Measurements from ENCODE around the gene FKBP2. TPM values are rescaled to one million over a fixed set of nuclear protein-coding genes. Genes with fewer than 3 reads are reported as not detected.

The FKBP2 gene
- total RNA-seq, 1 donor from 2014 or later = 52.8 TPM

DNA sequence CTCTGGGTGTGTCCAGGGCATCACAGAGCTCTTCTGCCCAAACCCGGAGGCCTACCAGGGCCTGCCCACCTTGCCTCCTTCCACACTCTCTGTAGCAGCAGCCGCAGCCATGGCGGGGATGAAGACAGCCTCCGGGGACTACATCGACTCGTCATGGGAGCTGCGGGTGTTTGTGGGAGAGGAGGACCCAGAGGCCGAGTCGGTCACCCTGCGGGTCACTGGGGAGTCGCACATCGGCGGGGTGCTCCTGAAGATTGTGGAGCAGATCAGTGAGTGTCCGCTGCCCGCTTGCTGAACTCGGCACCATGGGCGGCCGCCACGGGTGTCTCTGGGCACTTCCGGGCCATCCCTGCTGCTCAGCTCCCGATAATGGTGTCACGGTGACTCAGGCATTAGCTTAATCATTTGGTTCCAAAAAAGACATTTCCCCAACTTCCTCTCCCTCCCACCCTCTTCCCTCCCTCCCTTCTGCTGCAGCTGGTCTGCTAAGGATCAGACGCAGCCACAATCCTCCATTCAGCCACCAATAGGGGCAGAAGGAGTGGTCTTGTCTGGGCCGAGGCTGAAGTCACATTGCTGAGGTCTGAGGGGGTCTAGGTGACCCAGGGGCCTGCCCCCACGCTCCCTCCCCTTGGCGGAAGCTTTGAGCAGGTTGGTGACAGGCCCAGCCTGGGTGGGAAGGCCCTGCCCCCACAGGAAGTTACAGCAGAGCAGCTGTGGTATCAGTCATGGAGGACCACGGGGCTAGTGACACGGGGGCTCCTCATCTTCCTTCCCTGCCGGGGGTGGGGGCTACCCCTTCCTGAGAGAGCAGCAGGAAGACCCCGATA lies 33.4 kb upstream of the FKBP2 start:
- TF ChIP-seq, protein P1, sequence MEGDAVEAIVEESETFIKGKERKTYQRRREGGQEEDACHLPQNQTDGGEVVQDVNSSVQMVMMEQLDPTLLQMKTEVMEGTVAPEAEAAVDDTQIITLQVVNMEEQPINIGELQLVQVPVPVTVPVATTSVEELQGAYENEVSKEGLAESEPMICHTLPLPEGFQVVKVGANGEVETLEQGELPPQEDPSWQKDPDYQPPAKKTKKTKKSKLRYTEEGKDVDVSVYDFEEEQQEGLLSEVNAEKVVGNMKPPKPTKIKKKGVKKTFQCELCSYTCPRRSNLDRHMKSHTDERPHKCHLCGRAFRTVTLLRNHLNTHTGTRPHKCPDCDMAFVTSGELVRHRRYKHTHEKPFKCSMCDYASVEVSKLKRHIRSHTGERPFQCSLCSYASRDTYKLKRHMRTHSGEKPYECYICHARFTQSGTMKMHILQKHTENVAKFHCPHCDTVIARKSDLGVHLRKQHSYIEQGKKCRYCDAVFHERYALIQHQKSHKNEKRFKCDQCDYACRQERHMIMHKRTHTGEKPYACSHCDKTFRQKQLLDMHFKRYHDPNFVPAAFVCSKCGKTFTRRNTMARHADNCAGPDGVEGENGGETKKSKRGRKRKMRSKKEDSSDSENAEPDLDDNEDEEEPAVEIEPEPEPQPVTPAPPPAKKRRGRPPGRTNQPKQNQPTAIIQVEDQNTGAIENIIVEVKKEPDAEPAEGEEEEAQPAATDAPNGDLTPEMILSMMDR (conservative IDR thresholded peaks at IDR 0.05) = no peak
- H3K4me1 Mint-ChIP-seq (ENCODE audit: unreplicated experiment) = peaks cover 10% of the 10 kb centered on the region
- H3K36me3 Mint-ChIP-seq = peaks cover 17% of the 10 kb centered on the region
- no peak overlapping the region for H3K27ac Mint-ChIP-seq
- H3K9me3 Mint-ChIP-seq = no peaks in the 10 kb centered on the region
- no peak overlapping the region for H3K4me3 Mint-ChIP-seq
- no peak for DNase-seq (ENCODE audit: extremely low spot score, unreplicated experiment)
- H3K27me3 Mint-ChIP-seq = no peaks in the 10 kb centered on the region

DNA sequence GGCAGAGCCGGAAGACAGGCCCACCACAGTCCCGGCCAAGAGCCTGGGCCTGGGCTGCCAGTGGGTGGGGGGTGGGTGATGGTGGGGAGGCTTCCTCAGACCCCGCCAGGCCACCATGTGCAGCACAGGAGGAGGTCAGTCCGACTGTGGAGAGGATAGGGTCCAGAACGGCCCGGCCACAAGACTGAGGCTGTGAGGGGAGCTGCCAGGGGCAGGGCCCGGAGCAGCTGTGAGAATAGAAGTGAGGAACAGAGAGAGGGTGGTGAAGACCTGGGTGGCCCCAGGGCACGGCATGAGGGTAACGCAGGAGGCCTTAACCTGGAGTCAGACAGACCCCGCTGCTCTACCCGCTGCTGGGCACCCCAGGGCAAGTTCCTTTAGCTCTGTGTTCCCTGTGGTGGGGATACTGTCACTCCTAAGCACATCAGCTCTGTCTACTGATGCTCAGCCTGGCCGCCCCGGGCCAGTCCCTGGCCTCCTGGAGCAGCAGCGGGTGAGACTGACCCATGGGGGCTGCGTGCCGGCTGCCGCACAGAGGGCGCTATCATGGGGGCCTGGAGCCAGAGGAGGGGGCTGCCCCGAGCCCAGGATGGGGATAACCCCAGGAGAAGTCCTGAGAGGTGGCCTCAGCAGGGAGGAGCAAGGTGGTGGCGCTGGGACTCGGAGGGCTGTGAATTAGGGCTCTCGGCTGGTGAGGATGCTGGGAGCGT lies 32.7 kb upstream of the FKBP2 start:
- peaks cover 10% of the 10 kb centered on the region for H3K4me1 Mint-ChIP-seq (ENCODE audit: unreplicated experiment)
- H3K4me3 Mint-ChIP-seq = no peak overlapping the region

DNA sequence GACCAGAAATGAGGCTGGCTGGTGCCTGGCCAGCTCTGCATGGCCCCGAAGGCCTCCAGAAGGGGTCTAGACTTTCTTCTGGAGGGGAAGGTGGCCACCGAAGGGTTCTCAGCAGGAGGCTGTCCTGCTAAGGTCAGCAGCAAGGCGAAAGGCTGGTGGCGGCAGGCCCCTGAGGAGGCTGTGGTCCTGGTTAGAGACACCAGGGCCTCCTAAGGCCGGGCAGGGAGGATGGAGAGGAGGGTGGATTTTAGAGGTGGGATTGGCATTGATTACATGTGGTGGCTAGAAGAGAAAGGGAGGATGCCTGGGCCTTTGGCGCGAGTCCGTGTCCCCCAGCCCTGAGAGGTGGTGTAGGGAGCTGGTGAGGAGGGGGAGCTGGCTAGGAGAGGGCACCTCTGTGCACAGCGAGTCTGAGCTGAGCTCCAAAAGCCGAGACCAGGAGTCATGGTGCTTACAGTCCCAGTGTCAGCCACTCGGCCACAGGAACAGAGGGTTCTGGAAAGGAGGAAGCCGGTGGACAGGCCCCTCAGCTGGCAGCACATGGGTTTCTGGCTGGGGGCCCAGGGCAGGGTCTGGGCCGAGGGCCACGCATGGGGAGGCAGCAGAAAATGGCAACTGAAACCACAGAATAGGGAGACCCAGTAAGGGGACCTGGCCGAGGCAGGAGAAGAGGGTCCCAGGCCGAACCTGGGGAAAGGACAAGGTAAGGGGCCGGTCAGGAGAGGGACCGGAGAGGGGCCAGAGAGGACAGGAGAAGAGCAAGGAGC lies 31.9 kb upstream of the FKBP2 start:
- Mint-ChIP-seq H3K9me3 (no peaks in the 10 kb centered on the region), H3K4me3 (no peak overlapping the region), H3K27ac (no peak overlapping the region), H3K36me3 (peaks cover 12% of the 10 kb centered on the region), H3K27me3 (no peaks in the 10 kb centered on the region), H3K4me1 (ENCODE audit: unreplicated experiment) (peaks cover 9% of the 10 kb centered on the region)
- TF ChIP-seq, protein P1 (conservative IDR thresholded peaks at IDR 0.05) = no peak
- no peak for DNase-seq (ENCODE audit: extremely low spot score, unreplicated experiment)

More for the DNA sequence above, 32.7 kb upstream of the FKBP2 start:
- no peak for DNase-seq (ENCODE audit: extremely low spot score, unreplicated experiment)
- Mint-ChIP-seq H3K27ac (no peak overlapping the region), H3K9me3 (no peaks in the 10 kb centered on the region), H3K27me3 (no peaks in the 10 kb centered on the region), H3K36me3 (peaks cover 14% of the 10 kb centered on the region)
- TF ChIP-seq, protein P1 (conservative IDR thresholded peaks at IDR 0.05) = no peak

DNA sequence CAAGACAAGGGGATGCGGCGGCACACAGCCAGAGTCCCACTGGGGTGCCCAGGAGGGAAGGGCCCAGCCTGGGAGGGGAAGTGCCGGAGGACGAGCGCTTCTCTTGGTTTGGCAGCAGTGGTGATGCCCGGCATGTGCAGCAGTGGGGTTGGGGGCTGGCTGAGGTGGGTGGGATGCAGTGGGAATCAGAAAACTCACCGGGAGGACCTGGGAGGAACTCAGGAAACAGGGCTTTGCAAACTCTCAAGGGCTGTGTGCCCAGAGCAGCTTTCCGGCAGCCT lies 31.4 kb upstream of the FKBP2 start:
- H3K27ac Mint-ChIP-seq = no peak overlapping the region
- no peak overlapping the region for H3K4me3 Mint-ChIP-seq
- TF ChIP-seq, protein P1 (conservative IDR thresholded peaks at IDR 0.05) = no peak
- peaks cover 7% of the 10 kb centered on the region for H3K36me3 Mint-ChIP-seq
- DNase-seq (ENCODE audit: extremely low spot score, unreplicated experiment) = no peak
- peaks cover 3% of the 10 kb centered on the region for H3K4me1 Mint-ChIP-seq (ENCODE audit: unreplicated experiment)
- no peaks in the 10 kb centered on the region for H3K27me3 Mint-ChIP-seq
- no peaks in the 10 kb centered on the region for H3K9me3 Mint-ChIP-seq

DNA sequence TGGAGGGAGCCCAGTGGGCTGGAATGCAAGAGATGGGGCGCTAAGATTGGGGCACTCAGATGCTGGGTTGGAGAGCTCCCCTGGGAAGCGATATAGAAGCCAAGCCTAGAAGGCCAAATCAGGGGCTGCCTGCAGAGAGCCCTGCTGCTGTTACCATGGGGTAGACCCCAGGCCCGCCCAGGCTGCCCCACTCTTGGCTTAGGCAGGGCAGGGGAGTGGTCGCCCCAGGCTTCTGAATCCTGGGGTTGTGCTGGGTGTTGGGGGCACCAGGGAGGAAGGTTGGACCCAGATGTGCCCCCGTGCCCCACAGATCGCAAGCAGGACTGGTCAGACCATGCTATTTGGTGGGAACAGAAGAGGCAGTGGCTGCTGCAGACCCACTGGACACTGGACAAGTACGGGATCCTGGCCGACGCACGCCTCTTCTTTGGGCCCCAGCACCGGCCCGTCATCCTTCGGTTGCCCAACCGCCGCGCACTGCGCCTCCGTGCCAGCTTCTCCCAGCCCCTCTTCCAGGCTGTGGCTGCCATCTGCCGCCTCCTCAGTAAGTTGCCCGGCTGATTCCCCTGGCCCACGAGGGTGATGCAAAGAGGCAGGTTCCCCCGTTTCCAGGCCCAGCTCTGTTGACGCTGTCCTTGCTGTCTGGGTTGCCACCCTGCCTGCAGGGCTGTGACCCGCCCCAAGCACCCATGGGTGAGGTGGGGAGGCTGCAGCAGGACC lies 30.4 kb upstream of the FKBP2 start:
- no peak overlapping the region for H3K27ac Mint-ChIP-seq
- no peaks in the 10 kb centered on the region for H3K27me3 Mint-ChIP-seq
- TF ChIP-seq, protein P1 (conservative IDR thresholded peaks at IDR 0.05) = no peak
- peaks cover 8% of the 10 kb centered on the region for H3K36me3 Mint-ChIP-seq
- H3K4me3 Mint-ChIP-seq = no peak overlapping the region
- no peaks in the 10 kb centered on the region for H3K9me3 Mint-ChIP-seq
- DNase-seq (ENCODE audit: extremely low spot score, unreplicated experiment) = no peak
- no peaks in the 10 kb centered on the region for H3K4me1 Mint-ChIP-seq (ENCODE audit: unreplicated experiment)
